DOHH2 (cell line): Measurements from ENCODE around the gene VWC2.

ENCODE experiments used
- H3F3A ChIP-seq: fragments of 200-600 bp; sonication (generic), shearing (Covaris generic); 2 replicates; pipeline ENCODE4 v1.6.0; 2016; ENCODE audit warnings: antibody characterized with exemption, mild to moderate bottlenecking; ENCODE audit not compliant: control insufficient read depth, insufficient read depth
- H3K27ac ChIP-seq: fragments of 200-600 bp; sonication (generic); 2 replicates; pipeline ENCODE4 v1.5.1; 2014; ENCODE audit warnings: low read depth, mild to moderate bottlenecking, low read length, moderate library complexity
- H3K27me3 ChIP-seq: fragments of 200-600 bp; sonication (generic); 2 replicates; pipeline ENCODE4 v1.6.1; 2014; ENCODE audit warnings: mild to moderate bottlenecking, low read length, mixed read lengths; ENCODE audit not compliant: control insufficient read depth
- H3K36me3 ChIP-seq: fragments of 200-600 bp; sonication (generic); 2 replicates; pipeline ENCODE4 v1.6.1; 2014; ENCODE audit warnings: mild to moderate bottlenecking, low read length, moderate library complexity, mixed read lengths; ENCODE audit not compliant: control insufficient read depth
- H3K4me1 ChIP-seq: fragments of 200-600 bp; sonication (generic); 2 replicates; pipeline ENCODE4 v1.6.1; 2014; ENCODE audit warnings: mild to moderate bottlenecking, low read length, mixed read lengths; ENCODE audit not compliant: control insufficient read depth
- H3K4me2 ChIP-seq: fragments of 200-600 bp; sonication (generic); 2 replicates; pipeline ENCODE4 v1.6.0; 2014; ENCODE audit warnings: mild to moderate bottlenecking, low read length, moderate library complexity
- H3K4me3 ChIP-seq: fragments of 200-600 bp; sonication (generic); 2 replicates; pipeline ENCODE4 v1.5.1; 2014; ENCODE audit warnings: mild to moderate bottlenecking, low read length, mixed read lengths
- H3K79me2 ChIP-seq: fragments of 200-600 bp; sonication (generic); 2 replicates; pipeline ENCODE4 v1.6.1; 2014; ENCODE audit warnings: mild to moderate bottlenecking, low read length, mixed read lengths; ENCODE audit not compliant: control insufficient read depth
- H3K9me2 ChIP-seq: fragments of 200-600 bp; sonication (generic); replicated peaks from 2 replicates; pipeline ENCODE4 v1.6.1; 2014; ENCODE audit warnings: mild to moderate bottlenecking, low read length, mixed read lengths; ENCODE audit not compliant: control insufficient read depth
- H3K9me3 ChIP-seq: fragments of 200-600 bp; sonication (generic); 2 replicates; pipeline ENCODE4 v1.6.1; 2014; ENCODE audit warnings: antibody characterized with exemption, low read length, mixed read lengths; ENCODE audit not compliant: control insufficient read depth, insufficient read depth
- H4K20me1 ChIP-seq: fragments of 200-600 bp; sonication (generic); 2 replicates; pipeline ENCODE4 v1.6.0; 2014; ENCODE audit warnings: low read depth, mild to moderate bottlenecking, antibody characterized with exemption, low read length, moderate library complexity; ENCODE audit not compliant: control insufficient read depth, insufficient read depth
- EZH2phosphoT487 ChIP-seq: fragments of 200-600 bp; sonication (generic); IDR thresholded peaks from 2 replicates; pipeline ENCODE4 v1.6.1; 2017; ENCODE audit warnings: borderline replicate concordance, mild to moderate bottlenecking, antibody characterized with exemption, low read length, moderate library complexity, mixed read lengths
- TF ChIP-seq, protein P1 (sequence below): fragments of 200-600 bp; sonication (generic); IDR thresholded peaks from one replicate; pipeline ENCODE4 v1.5.1; 2014; ENCODE audit warnings: antibody characterized with exemption, mild to moderate bottlenecking, low read depth, low read length; ENCODE audit not compliant: poor library complexity, severe bottlenecking

VWC2 gene

DNA sequence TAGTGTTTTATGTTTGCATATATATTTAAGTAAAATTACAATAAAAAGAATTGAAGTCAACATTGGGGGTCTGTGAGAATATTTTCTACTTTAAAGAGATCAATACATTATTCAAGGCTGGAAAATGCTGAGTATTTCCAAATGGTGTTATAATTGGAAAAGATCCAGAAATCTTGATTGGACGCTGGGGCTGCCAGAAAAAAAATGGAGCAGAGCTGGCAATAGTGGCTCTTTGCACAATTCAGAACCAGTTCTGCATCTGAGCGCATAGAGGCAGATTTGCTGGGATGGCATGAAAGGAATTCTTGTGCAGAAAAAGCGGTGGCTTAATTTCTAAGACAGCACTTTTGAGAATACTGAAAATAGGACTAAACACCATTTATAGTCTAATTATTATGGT lies 10.8 kb upstream of the VWC2 start:
- no peak overlapping the region for H3K4me3 ChIP-seq
- no peak overlapping the region for H3K27ac ChIP-seq
- H3K79me2 ChIP-seq = no peaks in the 10 kb centered on the region
- peaks cover 27% of the 10 kb centered on the region for H3K4me1 ChIP-seq
- H3K27me3 ChIP-seq = no peaks in the 10 kb centered on the region
- no peak overlapping the region for H3K4me2 ChIP-seq
- no peaks in the 10 kb centered on the region for H3F3A ChIP-seq
- no peaks in the 10 kb centered on the region for H3K9me2 ChIP-seq
- TF ChIP-seq EZH2phosphoT487 = no peak
- TF ChIP-seq, protein P1, sequence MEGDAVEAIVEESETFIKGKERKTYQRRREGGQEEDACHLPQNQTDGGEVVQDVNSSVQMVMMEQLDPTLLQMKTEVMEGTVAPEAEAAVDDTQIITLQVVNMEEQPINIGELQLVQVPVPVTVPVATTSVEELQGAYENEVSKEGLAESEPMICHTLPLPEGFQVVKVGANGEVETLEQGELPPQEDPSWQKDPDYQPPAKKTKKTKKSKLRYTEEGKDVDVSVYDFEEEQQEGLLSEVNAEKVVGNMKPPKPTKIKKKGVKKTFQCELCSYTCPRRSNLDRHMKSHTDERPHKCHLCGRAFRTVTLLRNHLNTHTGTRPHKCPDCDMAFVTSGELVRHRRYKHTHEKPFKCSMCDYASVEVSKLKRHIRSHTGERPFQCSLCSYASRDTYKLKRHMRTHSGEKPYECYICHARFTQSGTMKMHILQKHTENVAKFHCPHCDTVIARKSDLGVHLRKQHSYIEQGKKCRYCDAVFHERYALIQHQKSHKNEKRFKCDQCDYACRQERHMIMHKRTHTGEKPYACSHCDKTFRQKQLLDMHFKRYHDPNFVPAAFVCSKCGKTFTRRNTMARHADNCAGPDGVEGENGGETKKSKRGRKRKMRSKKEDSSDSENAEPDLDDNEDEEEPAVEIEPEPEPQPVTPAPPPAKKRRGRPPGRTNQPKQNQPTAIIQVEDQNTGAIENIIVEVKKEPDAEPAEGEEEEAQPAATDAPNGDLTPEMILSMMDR = no peak
- no peaks in the 10 kb centered on the region for H4K20me1 ChIP-seq
- H3K36me3 ChIP-seq = no peaks in the 10 kb centered on the region
- no peaks in the 10 kb centered on the region for H3K9me3 ChIP-seq

DNA sequence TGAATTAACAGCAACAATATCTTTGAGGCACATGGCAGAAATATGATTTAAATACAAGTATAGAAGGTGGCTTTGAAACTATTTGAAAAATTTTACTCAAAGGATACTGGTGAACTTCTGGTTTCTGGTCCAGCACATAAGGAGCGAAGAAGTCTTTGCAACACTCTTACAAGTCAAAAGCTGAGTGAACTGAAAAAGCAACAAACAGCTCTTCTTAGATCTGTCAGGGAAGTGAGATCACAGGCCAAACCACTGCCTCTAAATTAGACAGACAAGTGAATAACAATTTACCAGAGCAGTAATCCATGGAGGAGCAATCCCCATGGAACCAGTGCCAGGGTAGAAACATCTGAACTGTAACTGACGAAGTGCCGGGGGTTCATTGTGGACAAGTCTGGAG lies 9.6 kb upstream of the VWC2 start:
- Histone ChIP-seq H3K27ac (no peak overlapping the region), H4K20me1 (no peaks in the 10 kb centered on the region), H3K9me3 (no peaks in the 10 kb centered on the region), H3K79me2 (no peaks in the 10 kb centered on the region), H3K4me3 (no peak overlapping the region), H3K4me1 (peaks cover 36% of the 10 kb centered on the region), H3K27me3 (no peaks in the 10 kb centered on the region), H3K9me2 (no peaks in the 10 kb centered on the region), H3K36me3 (no peaks in the 10 kb centered on the region), H3F3A (no peaks in the 10 kb centered on the region), H3K4me2 (no peak overlapping the region)
- TF ChIP-seq, protein P1 = no peak
- no peak for TF ChIP-seq EZH2phosphoT487

DNA sequence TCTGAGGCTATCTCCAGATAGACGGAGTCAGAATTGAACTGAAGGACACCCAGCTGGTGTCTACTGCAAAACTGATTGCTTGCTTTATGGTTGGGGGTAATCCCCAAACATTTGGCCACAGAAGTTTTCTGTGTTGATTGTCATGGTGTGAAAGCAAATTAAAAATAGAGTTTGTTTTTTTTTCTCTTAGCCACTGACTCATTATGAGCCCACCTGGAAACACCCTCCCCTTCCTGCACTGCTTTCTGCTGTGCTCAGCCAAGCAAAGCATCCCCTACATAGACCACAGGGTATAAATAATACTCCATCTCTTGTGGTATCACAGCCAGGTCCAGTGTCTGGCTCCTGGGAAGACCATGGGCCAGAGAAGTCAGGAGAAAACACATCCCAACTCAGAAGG lies 6.5 kb upstream of the VWC2 start:
- Histone ChIP-seq H3K4me2 (peak overlapping the region; percentile 58), H3K9me3 (no peaks in the 10 kb centered on the region), H3K27me3 (0 out of 2 replicates have a peak, but pooled peaks cover 3% of the 10 kb centered on the region), H3K4me3 (peak overlapping the region; percentile 30), H3K4me1 (peaks cover 49% of the 10 kb centered on the region), H3F3A (no peaks in the 10 kb centered on the region), H3K36me3 (no peaks in the 10 kb centered on the region), H3K9me2 (no peaks in the 10 kb centered on the region), H3K27ac (peak overlapping the region; percentile 16; the same call in 1 of the 2 replicates), H4K20me1 (no peaks in the 10 kb centered on the region), H3K79me2 (no peaks in the 10 kb centered on the region)
- no peak for TF ChIP-seq EZH2phosphoT487
- TF ChIP-seq, protein P1 = no peak
